ENCODE measurements around the gene ARMCX2. TPM values are rescaled to one million over a fixed set of nuclear protein-coding genes. Genes with fewer than 3 reads are reported as not detected.

ARMCX2 gene
- total and polyA plus RNA-seq, 2 experiments from 2014 or later, result 13.3 to 64.5 TPM

GRCh38 chrX:101693476-101693875, 33.8 kb upstream of the ARMCX2 start:
- TF ChIP-seq EZH2phosphoT487 (IDR thresholded peaks at IDR 0.05; ENCODE audit: low read depth, severe bottlenecking, unreplicated experiment), result no peak
- TF ChIP-seq EZH2 (IDR thresholded peaks at IDR 0.05; ENCODE audit: borderline replicate concordance), result no peak
- TF ChIP-seq, protein P1, sequence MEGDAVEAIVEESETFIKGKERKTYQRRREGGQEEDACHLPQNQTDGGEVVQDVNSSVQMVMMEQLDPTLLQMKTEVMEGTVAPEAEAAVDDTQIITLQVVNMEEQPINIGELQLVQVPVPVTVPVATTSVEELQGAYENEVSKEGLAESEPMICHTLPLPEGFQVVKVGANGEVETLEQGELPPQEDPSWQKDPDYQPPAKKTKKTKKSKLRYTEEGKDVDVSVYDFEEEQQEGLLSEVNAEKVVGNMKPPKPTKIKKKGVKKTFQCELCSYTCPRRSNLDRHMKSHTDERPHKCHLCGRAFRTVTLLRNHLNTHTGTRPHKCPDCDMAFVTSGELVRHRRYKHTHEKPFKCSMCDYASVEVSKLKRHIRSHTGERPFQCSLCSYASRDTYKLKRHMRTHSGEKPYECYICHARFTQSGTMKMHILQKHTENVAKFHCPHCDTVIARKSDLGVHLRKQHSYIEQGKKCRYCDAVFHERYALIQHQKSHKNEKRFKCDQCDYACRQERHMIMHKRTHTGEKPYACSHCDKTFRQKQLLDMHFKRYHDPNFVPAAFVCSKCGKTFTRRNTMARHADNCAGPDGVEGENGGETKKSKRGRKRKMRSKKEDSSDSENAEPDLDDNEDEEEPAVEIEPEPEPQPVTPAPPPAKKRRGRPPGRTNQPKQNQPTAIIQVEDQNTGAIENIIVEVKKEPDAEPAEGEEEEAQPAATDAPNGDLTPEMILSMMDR (IDR thresholded peaks at IDR 0.05; ENCODE audit: poor library complexity), result no peak
- Histone ChIP-seq H3K4me1 (ENCODE audit: insufficient read depth) (no peaks in the 10 kb centered on the region), H3K27me3 (no peaks in the 10 kb centered on the region), H2AFZ (no peak overlapping the region), H3K9me2 (replicated peaks; ENCODE audit: insufficient read depth) (no peaks in the 10 kb centered on the region), H3K9me3 (ENCODE audit: low read depth) (no peaks in the 10 kb centered on the region), H3K36me3 (replicated peaks; ENCODE audit: insufficient read depth, low read depth) (no peaks in the 10 kb centered on the region), H3K27ac (no peak overlapping the region), H3K4me3 (no peak overlapping the region), H4K20me1 (ENCODE audit: insufficient read depth, poor library complexity, severe bottlenecking) (no peaks in the 10 kb centered on the region), H3K79me2 (no peaks in the 10 kb centered on the region), H3K4me2 (no peak overlapping the region)
- no peak for DNase-seq (ENCODE audit: low spot score)
- 78% methylated on average over 4 of the region's 4 CpGs for WGBS (ENCODE audit: low lambda C conversion rate, missing lambda C conversion rate)

- Histone ChIP-seq H2AFZ (no peak overlapping the region), H3K4me1 (ENCODE audit: insufficient read depth) (no peaks in the 10 kb centered on the region), H3K79me2 (no peaks in the 10 kb centered on the region), H3K36me3 (replicated peaks; ENCODE audit: insufficient read depth, low read depth) (no peaks in the 10 kb centered on the region), H3K9me2 (replicated peaks; ENCODE audit: insufficient read depth) (no peaks in the 10 kb centered on the region), H3K27ac (no peak overlapping the region), H3K4me3 (no peak overlapping the region), H3K9me3 (ENCODE audit: low read depth) (no peaks in the 10 kb centered on the region), H3K27me3 (no peaks in the 10 kb centered on the region), H3K4me2 (no peak overlapping the region), H4K20me1 (ENCODE audit: insufficient read depth, poor library complexity, severe bottlenecking) (no peaks in the 10 kb centered on the region)
- TF ChIP-seq EZH2 (IDR thresholded peaks at IDR 0.05; ENCODE audit: borderline replicate concordance), result no peak
- TF ChIP-seq, protein P1 (IDR thresholded peaks at IDR 0.05; ENCODE audit: poor library complexity), result no peak
- TF ChIP-seq EZH2phosphoT487 (IDR thresholded peaks at IDR 0.05; ENCODE audit: low read depth, severe bottlenecking, unreplicated experiment), result no peak
- DNase-seq (ENCODE audit: low spot score), result no peak
- 57% methylated on average over 1 of the region's 1 CpG for WGBS (ENCODE audit: low lambda C conversion rate, missing lambda C conversion rate)
Measured at GRCh38 chrX:101691835-101692234, 32.2 kb upstream of the ARMCX2 start.

GRCh38 chrX:101686574-101686973, 26.9 kb upstream of the ARMCX2 start:
- H3K27ac ChIP-seq, result no peak overlapping the region
- no peaks in the 10 kb centered on the region for H4K20me1 ChIP-seq (ENCODE audit: insufficient read depth, poor library complexity, severe bottlenecking)
- H3K9me2 ChIP-seq (replicated peaks; ENCODE audit: insufficient read depth), result no peaks in the 10 kb centered on the region
- DNase-seq (ENCODE audit: low spot score), result no peak
- H3K27me3 ChIP-seq, result no peaks in the 10 kb centered on the region
- H3K36me3 ChIP-seq (replicated peaks; ENCODE audit: insufficient read depth, low read depth), result no peaks in the 10 kb centered on the region
- H3K4me3 ChIP-seq, result no peak overlapping the region
- H3K4me1 ChIP-seq (ENCODE audit: insufficient read depth), result no peaks in the 10 kb centered on the region
- H3K4me2 ChIP-seq, result no peak overlapping the region
- no peak for TF ChIP-seq EZH2 (IDR thresholded peaks at IDR 0.05; ENCODE audit: borderline replicate concordance)
- TF ChIP-seq EZH2phosphoT487 (IDR thresholded peaks at IDR 0.05; ENCODE audit: low read depth, severe bottlenecking, unreplicated experiment), result no peak
- TF ChIP-seq, protein P1 (IDR thresholded peaks at IDR 0.05; ENCODE audit: poor library complexity), result no peak
- WGBS (ENCODE audit: low lambda C conversion rate, missing lambda C conversion rate), result 52% methylated on average over 2 of the region's 2 CpGs
- no peaks in the 10 kb centered on the region for H3K79me2 ChIP-seq
- H2AFZ ChIP-seq, result no peak overlapping the region
- H3K9me3 ChIP-seq (ENCODE audit: low read depth), result no peaks in the 10 kb centered on the region

- H3K27me3 ChIP-seq, result no peaks in the 10 kb centered on the region
- no peaks in the 10 kb centered on the region for H4K20me1 ChIP-seq (ENCODE audit: insufficient read depth, poor library complexity, severe bottlenecking)
- H3K27ac ChIP-seq, result no peak overlapping the region
- no peaks in the 10 kb centered on the region for H3K9me3 ChIP-seq (ENCODE audit: low read depth)
- H3K9me2 ChIP-seq (replicated peaks; ENCODE audit: insufficient read depth), result no peaks in the 10 kb centered on the region
- H3K79me2 ChIP-seq, result no peaks in the 10 kb centered on the region
- DNase-seq (ENCODE audit: low spot score), result no peak
- H3K4me2 ChIP-seq, result no peak overlapping the region
- no peak overlapping the region for H2AFZ ChIP-seq
- no peak overlapping the region for H3K4me3 ChIP-seq
- H3K36me3 ChIP-seq (replicated peaks; ENCODE audit: insufficient read depth, low read depth), result no peaks in the 10 kb centered on the region
- TF ChIP-seq EZH2phosphoT487 (IDR thresholded peaks at IDR 0.05; ENCODE audit: low read depth, severe bottlenecking, unreplicated experiment), result no peak
- TF ChIP-seq, protein P1 (IDR thresholded peaks at IDR 0.05; ENCODE audit: poor library complexity), result no peak
- no peak for TF ChIP-seq EZH2 (IDR thresholded peaks at IDR 0.05; ENCODE audit: borderline replicate concordance)
- H3K4me1 ChIP-seq (ENCODE audit: insufficient read depth), result no peaks in the 10 kb centered on the region
Measured at GRCh38 chrX:101685923-101686322, 26.3 kb upstream of the ARMCX2 start.

Data from hepatocyte (in vitro differentiated cells).